Measurements from ENCODE around the gene MYOCOS.

MYOCOS gene

DNA sequence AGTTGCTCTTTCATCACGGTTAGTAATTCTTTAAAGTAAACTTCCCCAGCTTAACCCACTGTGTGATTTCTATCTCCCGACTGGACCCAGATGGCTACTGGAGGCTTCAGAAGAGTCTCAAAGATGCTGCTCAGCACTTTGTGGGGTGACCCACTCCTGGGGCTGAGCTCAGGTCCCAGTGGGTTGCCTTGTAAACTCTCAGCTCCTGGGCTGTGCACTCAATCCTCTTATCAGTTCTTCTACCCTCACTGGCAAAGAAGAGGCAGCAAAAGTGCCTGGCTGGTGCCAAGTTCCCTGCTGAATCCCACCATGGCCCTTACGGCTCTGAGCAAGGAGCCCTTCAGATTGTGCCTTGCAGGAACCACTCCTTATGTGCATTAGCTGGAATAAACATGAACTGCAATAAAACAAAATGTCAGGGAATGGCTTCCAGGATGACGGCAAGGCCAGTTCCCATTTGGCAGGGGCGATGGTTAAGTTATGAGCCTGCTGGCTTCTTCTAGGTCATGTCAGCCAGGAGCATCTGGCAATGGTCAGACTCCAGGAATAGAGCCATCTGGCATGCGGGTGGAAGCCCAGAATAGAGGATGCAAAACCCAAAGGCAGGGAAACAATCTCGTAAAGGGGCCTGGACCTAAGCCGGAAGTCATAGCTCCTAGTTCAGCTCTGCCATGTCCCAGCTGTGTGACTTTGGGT lies 23.7 kb downstream of the MYOCOS start:
- TF ChIP-seq, protein P1, sequence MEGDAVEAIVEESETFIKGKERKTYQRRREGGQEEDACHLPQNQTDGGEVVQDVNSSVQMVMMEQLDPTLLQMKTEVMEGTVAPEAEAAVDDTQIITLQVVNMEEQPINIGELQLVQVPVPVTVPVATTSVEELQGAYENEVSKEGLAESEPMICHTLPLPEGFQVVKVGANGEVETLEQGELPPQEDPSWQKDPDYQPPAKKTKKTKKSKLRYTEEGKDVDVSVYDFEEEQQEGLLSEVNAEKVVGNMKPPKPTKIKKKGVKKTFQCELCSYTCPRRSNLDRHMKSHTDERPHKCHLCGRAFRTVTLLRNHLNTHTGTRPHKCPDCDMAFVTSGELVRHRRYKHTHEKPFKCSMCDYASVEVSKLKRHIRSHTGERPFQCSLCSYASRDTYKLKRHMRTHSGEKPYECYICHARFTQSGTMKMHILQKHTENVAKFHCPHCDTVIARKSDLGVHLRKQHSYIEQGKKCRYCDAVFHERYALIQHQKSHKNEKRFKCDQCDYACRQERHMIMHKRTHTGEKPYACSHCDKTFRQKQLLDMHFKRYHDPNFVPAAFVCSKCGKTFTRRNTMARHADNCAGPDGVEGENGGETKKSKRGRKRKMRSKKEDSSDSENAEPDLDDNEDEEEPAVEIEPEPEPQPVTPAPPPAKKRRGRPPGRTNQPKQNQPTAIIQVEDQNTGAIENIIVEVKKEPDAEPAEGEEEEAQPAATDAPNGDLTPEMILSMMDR (conservative IDR thresholded peaks at IDR 0.05; ENCODE audit: control insufficient read depth, insufficient read depth, low read depth, low read length): no peak
- no peak overlapping the region for H3K4me3 ChIP-seq (ENCODE audit: control insufficient read depth, low read depth, low read length)
- DNase-seq (ENCODE audit: low read depth): peak; percentile 86

DNA sequence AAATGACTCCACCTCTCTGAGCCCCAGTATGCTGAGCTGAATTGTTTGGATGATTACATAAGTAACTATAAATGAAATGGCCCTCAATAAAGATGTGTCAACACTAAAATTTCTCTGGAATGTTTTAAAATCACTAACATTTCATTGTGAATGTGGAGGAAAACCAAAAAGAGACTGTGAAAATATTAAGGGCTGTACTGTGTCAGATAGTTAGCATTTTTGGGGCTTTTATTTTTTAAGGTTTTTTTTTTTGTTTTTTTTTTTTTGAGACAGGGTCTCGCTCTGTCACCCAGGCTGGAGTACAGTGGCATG lies 24.2 kb downstream of the MYOCOS start:
- TF ChIP-seq, protein P1 (conservative IDR thresholded peaks at IDR 0.05; ENCODE audit: control insufficient read depth, insufficient read depth, low read depth, low read length): no peak
- no peak overlapping the region for H3K4me3 ChIP-seq (ENCODE audit: control insufficient read depth, low read depth, low read length)
- DNase-seq (ENCODE audit: low read depth): no peak

GRCh38 chr1:171652234-171652822 lies 30.3 kb downstream of the MYOCOS start, which contains the start of gene MYOC:
TSS of gene MYOC (minus strand) at chr1:171652688. CDS start at chr1:171652611, 77 bp downstream.
- H3K4me3 ChIP-seq (ENCODE audit: control insufficient read depth, low read depth, low read length): no peak within 1 kb of the TSS
- TF ChIP-seq, protein P1 (conservative IDR thresholded peaks at IDR 0.05; ENCODE audit: control insufficient read depth, insufficient read depth, low read depth, low read length): no peak
- DNase-seq (ENCODE audit: low read depth): no peak

GRCh38 chr1:171653796-171654195 lies 31.8 kb downstream of the MYOCOS start:
- TF ChIP-seq, protein P1 (conservative IDR thresholded peaks at IDR 0.05; ENCODE audit: control insufficient read depth, insufficient read depth, low read depth, low read length): no peak
- H3K4me3 ChIP-seq (ENCODE audit: control insufficient read depth, low read depth, low read length): no peak overlapping the region
- no peak for DNase-seq (ENCODE audit: low read depth)

DNA sequence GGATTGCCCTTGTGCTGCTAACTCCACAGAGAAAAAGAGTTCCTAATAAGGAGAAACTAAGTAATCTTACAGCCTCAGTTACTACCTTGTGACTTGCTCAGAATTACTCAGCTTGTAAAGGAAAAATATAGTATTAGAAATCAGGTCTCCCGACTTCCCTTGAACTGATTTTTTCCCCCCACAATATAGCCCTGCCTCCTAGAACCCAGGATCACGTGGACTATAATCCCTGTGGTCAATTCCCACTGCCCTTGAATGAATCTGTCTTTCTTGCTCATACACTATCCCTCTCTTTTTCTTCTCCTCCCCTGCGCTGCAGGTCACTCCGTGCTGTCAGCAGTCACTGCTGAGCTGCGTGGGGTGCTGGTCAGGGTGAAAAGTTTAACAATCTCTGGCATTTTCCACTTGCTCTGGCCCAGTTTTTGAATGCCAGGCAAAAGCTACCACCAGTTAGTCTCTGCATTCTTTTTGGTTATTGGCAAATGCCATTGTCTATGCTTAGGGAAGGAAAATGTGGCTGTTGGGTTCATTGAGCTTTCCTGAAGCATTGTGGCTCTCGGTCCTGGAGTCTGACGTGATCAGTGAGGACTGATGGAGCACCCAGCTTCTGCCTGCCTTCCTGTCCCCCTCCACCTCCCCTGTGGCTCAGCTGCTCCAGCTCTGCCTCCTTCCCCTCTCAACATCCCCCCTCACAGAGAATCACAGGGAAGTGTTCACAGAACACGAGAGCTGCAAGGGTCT lies 32.3 kb downstream of the MYOCOS start:
- DNase-seq (ENCODE audit: low read depth): peak; percentile 11

DNA sequence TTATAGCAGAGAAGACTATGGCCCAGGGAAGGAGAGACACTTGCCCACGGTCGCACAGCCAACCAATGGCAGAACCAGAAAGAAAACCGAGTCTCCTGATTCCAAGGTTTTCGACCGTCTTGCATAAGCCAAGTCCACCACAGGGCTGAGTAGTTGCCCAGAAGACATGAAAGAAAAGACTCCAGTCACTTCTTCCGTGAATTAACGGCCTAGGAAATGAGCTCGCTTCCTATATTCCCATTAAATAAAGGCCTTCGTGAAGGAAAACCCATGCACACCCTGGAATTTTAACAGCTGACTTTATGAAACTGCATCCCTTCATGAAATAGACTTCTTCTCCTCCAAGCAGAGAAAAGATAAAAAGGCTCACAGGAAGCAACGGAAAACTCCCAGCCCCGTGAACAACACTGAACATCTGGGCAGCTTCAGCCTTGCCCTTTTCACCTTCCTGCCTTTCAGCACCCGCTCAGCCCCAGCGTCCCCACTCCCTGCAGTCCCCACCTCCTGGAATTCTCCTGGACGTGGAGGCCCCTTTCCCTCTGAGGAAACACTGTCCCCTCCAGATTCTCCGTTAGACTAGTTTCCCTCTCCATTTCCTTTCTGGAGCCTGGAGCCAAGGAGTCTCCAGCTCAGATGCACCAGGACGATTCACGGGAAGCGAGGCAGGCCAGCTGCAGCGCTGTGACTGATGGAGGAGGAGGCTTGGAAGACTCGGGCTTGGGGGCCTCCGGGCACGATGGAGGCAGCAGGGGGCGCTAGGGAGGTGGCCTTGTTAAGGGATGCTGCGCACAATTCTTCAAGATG lies 33.1 kb downstream of the MYOCOS start:
- no peak overlapping the region for H3K4me3 ChIP-seq (ENCODE audit: control insufficient read depth, low read depth, low read length)
- peak; percentile 79 for DNase-seq (ENCODE audit: low read depth)
- TF ChIP-seq, protein P1 (conservative IDR thresholded peaks at IDR 0.05; ENCODE audit: control insufficient read depth, insufficient read depth, low read depth, low read length): peak; percentile 80

More for the DNA sequence above, 32.3 kb downstream of the MYOCOS start:
- TF ChIP-seq, protein P1 (conservative IDR thresholded peaks at IDR 0.05; ENCODE audit: control insufficient read depth, insufficient read depth, low read depth, low read length): no peak
- H3K4me3 ChIP-seq (ENCODE audit: control insufficient read depth, low read depth, low read length): no peak overlapping the region

Measured in fibroblast of mammary gland (primary cell).